Measurements from ENCODE around the gene IDUA. TPM values are rescaled to one million over a fixed set of nuclear protein-coding genes. Genes with fewer than 3 reads are reported as not detected.

The IDUA gene
- polyA plus RNA-seq, 1 donor (not counting 4 experiments of a cell fraction or from before 2014, with no cell fraction given): 1.2 TPM

GRCh38 chr4:982291-982690 is 4.6 kb upstream of the IDUA start:
- no peaks in the 10 kb centered on the region for H3K9me3 ChIP-seq (ENCODE audit: control insufficient read depth, low read depth, low read length)
- no peak overlapping the region for H2AFZ ChIP-seq (ENCODE audit: control insufficient read depth, low read length)
- FAIRE-seq (no peak), DNase-seq (ENCODE audit: low read depth, low spot score) (no peak)
- TF ChIP-seq EZH2 (IDR thresholded peaks at IDR 0.05; ENCODE audit: low read length): no peak
- TF ChIP-seq, protein P1, sequence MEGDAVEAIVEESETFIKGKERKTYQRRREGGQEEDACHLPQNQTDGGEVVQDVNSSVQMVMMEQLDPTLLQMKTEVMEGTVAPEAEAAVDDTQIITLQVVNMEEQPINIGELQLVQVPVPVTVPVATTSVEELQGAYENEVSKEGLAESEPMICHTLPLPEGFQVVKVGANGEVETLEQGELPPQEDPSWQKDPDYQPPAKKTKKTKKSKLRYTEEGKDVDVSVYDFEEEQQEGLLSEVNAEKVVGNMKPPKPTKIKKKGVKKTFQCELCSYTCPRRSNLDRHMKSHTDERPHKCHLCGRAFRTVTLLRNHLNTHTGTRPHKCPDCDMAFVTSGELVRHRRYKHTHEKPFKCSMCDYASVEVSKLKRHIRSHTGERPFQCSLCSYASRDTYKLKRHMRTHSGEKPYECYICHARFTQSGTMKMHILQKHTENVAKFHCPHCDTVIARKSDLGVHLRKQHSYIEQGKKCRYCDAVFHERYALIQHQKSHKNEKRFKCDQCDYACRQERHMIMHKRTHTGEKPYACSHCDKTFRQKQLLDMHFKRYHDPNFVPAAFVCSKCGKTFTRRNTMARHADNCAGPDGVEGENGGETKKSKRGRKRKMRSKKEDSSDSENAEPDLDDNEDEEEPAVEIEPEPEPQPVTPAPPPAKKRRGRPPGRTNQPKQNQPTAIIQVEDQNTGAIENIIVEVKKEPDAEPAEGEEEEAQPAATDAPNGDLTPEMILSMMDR (optimal IDR thresholded peaks at IDR 0.05 in 1 of 3, IDR thresholded peaks at IDR 0.05 in 1 of 3, conservative IDR thresholded peaks at IDR 0.05 in 1 of 3; ENCODE audit: extremely low read depth in 1 of 3, insufficient read depth in 2 of 3, low read length in 3 of 3): no peak
- no peak overlapping the region for H3K4me2 ChIP-seq (ENCODE audit: control insufficient read depth, extremely low read depth, insufficient read depth, low read depth, low read length)
- H4K20me1 ChIP-seq (ENCODE audit: control insufficient read depth, extremely low read depth, insufficient read depth, low read length): no peaks in the 10 kb centered on the region
- no peaks in the 10 kb centered on the region for H3K27me3 ChIP-seq (ENCODE audit: control insufficient read depth, extremely low read depth, insufficient read depth, low read length)
- dilution Hi-C loops (cut with MboI; ENCODE audit: extremely low pct_ligation_motif_present, low sequenced_read_pairs): no loop called here
- H3K36me3 ChIP-seq (ENCODE audit: control insufficient read depth in 2 of 2, extremely low read depth in 1 of 2, insufficient read depth in 2 of 2, low read length in 2 of 2): no peaks in the 10 kb centered on the region
- H3K9ac ChIP-seq (ENCODE audit: control insufficient read depth, extremely low read depth, insufficient read depth, low read length): no peak overlapping the region
- H3K79me2 ChIP-seq (ENCODE audit: control insufficient read depth, insufficient read depth, low read length): no peaks in the 10 kb centered on the region
- peaks cover 7% of the 10 kb centered on the region for H3K4me1 ChIP-seq (ENCODE audit: control insufficient read depth, extremely low read depth, insufficient read depth, low read length)
- H3K27ac ChIP-seq (ENCODE audit: control insufficient read depth, insufficient read depth, low read length): no peak overlapping the region
- H3K9me1 ChIP-seq (ENCODE audit: control insufficient read depth, extremely low read depth, insufficient read depth, low read length): no peaks in the 10 kb centered on the region
- H3K4me3 ChIP-seq (ENCODE audit: control insufficient read depth in 2 of 3, extremely low read depth in 1 of 3, insufficient read depth in 2 of 3, low read depth in 1 of 3, low read length in 3 of 3): no peak overlapping the region

- FAIRE-seq (no peak), DNase-seq (ENCODE audit: low read depth, low spot score) (no peak)
- Histone ChIP-seq H3K9me3 (ENCODE audit: control insufficient read depth, low read depth, low read length) (no peaks in the 10 kb centered on the region), H3K9ac (ENCODE audit: control insufficient read depth, extremely low read depth, insufficient read depth, low read length) (no peak overlapping the region), H3K4me2 (ENCODE audit: control insufficient read depth, extremely low read depth, insufficient read depth, low read depth, low read length) (no peak overlapping the region), H3K9me1 (ENCODE audit: control insufficient read depth, extremely low read depth, insufficient read depth, low read length) (no peaks in the 10 kb centered on the region), H3K4me3 (ENCODE audit: control insufficient read depth in 2 of 3, extremely low read depth in 1 of 3, insufficient read depth in 2 of 3, low read depth in 1 of 3, low read length in 3 of 3) (no peak overlapping the region), H3K4me1 (ENCODE audit: control insufficient read depth, extremely low read depth, insufficient read depth, low read length) (peaks cover 11% of the 10 kb centered on the region), H4K20me1 (ENCODE audit: control insufficient read depth, extremely low read depth, insufficient read depth, low read length) (no peaks in the 10 kb centered on the region), H3K79me2 (ENCODE audit: control insufficient read depth, insufficient read depth, low read length) (no peaks in the 10 kb centered on the region), H3K27me3 (ENCODE audit: control insufficient read depth, extremely low read depth, insufficient read depth, low read length) (no peaks in the 10 kb centered on the region), H2AFZ (ENCODE audit: control insufficient read depth, low read length) (no peak overlapping the region), H3K27ac (ENCODE audit: control insufficient read depth, insufficient read depth, low read length) (no peak overlapping the region), H3K36me3 (ENCODE audit: control insufficient read depth in 2 of 2, extremely low read depth in 1 of 2, insufficient read depth in 2 of 2, low read length in 2 of 2) (no peaks in the 10 kb centered on the region)
- no peak for TF ChIP-seq EZH2 (IDR thresholded peaks at IDR 0.05; ENCODE audit: low read length)
- TF ChIP-seq, protein P1 (optimal IDR thresholded peaks at IDR 0.05 in 1 of 3, IDR thresholded peaks at IDR 0.05 in 1 of 3, conservative IDR thresholded peaks at IDR 0.05 in 1 of 3; ENCODE audit: extremely low read depth in 1 of 3, insufficient read depth in 2 of 3, low read length in 3 of 3): no peak
- dilution Hi-C loops (cut with MboI; ENCODE audit: extremely low pct_ligation_motif_present, low sequenced_read_pairs): no loop called here
Observed at GRCh38 chr4:982814-983213, 4.0 kb upstream of the IDUA start.
